ENCODE data around the gene CASP8AP2. TPM values are rescaled to one million over a fixed set of nuclear protein-coding genes. Genes with fewer than 3 reads are reported as not detected.
A peak's percentile ranks its signal among the peaks of the same experiment; 100 is the strongest.
"Not testable (repeated sequence)": the region's sequence is repeated elsewhere in the genome, so short reads cannot be mapped to it uniquely, and the experiment has no call there.

The CASP8AP2 gene
- total and polyA plus RNA-seq, 12 donors, result 4.8 to 17.9 (median 9.0) TPM

DNA sequence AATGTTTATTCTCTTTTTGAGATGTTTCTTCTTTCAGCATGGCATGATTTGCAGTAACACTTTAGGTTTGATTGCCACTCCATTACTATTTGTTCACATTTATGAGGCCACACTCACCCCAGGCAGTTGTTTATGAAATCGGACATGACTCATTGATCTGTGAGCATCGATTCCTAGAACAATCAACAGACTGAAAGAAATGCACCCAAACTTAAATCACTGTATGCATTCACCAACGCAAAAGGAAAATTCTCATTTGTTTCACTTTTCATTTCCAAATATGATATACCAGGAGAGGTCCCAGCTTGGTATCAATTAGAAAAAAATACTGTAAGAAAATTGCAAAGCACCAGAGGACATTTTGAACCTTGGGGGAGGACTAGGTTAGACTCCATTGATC is 59.2 kb downstream of the CASP8AP2 start:
- Histone ChIP-seq H3K27me3 (peaks cover 3% of the 10 kb centered on the region), H3K4me1 (replicated peaks in 1 of 2) (no peaks in the 10 kb centered on the region), H3K27ac (no peak overlapping the region), H3K36me3 (replicated peaks in 1 of 2) (no peaks in the 10 kb centered on the region), H3K9me3 (replicated peaks in 1 of 3) (no peaks in the 10 kb centered on the region), H3K4me3 (no peak overlapping the region)
- intact Hi-C loops (cut with DNase I), result no loop called here
- no peak for DNase-seq
- WGBS, 4 donors, result 77 to 83% (median 77%) methylated on average over 3 of the region's 3 CpGs
- TF ChIP-seq POLR2A (IDR thresholded peaks at IDR 0.05), result no peak
- TF ChIP-seq, protein P1, sequence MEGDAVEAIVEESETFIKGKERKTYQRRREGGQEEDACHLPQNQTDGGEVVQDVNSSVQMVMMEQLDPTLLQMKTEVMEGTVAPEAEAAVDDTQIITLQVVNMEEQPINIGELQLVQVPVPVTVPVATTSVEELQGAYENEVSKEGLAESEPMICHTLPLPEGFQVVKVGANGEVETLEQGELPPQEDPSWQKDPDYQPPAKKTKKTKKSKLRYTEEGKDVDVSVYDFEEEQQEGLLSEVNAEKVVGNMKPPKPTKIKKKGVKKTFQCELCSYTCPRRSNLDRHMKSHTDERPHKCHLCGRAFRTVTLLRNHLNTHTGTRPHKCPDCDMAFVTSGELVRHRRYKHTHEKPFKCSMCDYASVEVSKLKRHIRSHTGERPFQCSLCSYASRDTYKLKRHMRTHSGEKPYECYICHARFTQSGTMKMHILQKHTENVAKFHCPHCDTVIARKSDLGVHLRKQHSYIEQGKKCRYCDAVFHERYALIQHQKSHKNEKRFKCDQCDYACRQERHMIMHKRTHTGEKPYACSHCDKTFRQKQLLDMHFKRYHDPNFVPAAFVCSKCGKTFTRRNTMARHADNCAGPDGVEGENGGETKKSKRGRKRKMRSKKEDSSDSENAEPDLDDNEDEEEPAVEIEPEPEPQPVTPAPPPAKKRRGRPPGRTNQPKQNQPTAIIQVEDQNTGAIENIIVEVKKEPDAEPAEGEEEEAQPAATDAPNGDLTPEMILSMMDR (IDR thresholded peaks at IDR 0.05), result no peak

DNA sequence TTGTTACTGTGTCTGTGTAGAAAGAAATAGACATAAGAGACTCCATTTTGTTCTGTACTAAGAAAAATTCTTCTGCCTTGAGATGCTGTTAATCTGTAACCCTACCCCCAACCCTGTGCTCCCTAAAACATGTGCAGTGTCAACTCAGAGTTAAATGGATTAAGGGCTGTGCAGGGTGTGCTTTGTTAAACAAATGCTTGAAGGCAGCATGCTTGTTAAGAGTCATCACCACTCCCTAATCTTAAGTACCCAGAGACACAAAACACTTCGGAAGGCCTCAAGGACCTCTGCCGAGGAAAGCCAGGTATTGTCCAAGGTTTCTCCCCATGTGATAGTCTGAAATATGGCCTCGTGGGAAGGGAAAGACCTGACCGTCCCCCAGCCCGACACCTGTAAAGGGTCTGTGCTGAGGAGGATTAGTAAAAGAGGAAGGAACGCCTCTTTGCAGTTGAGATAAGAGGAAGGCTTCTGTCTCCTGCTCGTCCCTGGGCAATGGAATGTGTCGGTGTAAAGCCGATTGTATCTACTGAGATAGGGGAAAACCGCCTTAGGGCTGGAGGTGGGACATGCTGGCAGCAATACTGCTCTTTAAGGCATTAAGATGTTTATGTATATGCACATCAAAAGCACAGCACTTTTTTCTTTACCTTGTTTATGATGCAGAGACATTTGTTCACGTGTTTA is 61.3 kb downstream of the CASP8AP2 start:
- H3K27me3 ChIP-seq; H3K4me3 ChIP-seq; H3K9me3 ChIP-seq (replicated peaks in 1 of 3); H3K4me1 ChIP-seq (replicated peaks in 1 of 2); H3K27ac ChIP-seq; DNase-seq; H3K36me3 ChIP-seq (replicated peaks in 1 of 2); intact Hi-C loops (cut with DNase I): not testable (repeated sequence)
- 12 to 17% (median 14%) methylated on average over 6 to 11 of the region's 11 CpGs for WGBS, 4 donors

DNA sequence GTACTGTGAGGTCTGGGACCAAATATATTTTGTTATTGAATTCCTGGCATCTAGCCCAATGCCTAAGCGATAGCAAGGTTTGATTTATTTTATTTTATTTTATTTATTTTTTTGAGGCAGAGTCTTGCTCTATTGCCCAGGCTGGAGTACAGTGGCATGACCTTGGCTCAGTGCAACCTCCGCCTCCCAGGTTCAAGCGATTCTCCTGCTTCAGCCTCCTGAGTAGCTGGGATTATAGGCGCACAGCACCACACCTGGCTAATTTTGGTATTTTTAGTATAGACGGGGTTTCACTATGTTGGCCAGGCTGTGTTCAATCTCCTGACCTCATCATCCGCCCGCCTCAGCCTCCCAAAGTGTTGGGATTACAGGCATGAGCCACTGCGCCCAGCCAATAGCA is 62.9 kb downstream of the CASP8AP2 start:
- H3K27me3 ChIP-seq; H3K4me1 ChIP-seq (replicated peaks in 1 of 2); H3K9me3 ChIP-seq (replicated peaks in 1 of 3); DNase-seq; H3K4me3 ChIP-seq; H3K36me3 ChIP-seq (replicated peaks in 1 of 2); intact Hi-C loops (cut with DNase I); H3K27ac ChIP-seq: not testable (repeated sequence)
- WGBS, 4 donors, result 73 to 84% (median 76%) methylated on average over 8 of the region's 8 CpGs

DNA sequence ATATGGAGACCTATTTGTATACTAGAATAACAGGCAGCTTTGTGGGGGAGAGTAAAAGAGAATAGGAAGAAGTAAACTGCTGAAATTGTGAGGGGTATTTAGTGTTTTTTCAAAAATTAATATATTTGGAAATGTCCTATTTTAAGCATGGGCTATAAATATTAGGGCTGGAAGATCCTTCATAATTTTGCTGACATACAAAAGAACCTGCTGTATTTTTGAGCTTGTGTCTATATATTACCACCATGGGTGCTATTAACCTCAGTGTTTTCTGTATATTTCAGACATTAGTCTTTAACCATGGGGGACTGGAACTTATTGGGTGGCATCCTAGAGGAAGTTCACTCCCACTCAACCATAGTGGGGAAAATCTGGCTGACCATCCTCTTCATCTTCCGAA is 64.5 kb downstream of the CASP8AP2 start, which contains the start of gene GJA10:
GJA10 (plus strand) TSS at position 301 of the 400 bp plus-strand sequence; CDS start at position 301, 0 bp downstream.
- no peaks in the 10 kb centered on the region for H3K9me3 ChIP-seq (replicated peaks in 1 of 3)
- TF ChIP-seq, protein P1 (IDR thresholded peaks at IDR 0.05), result no peak
- no peak for TF ChIP-seq POLR2A (IDR thresholded peaks at IDR 0.05)
- intact Hi-C loops (cut with DNase I), result no loop called here
- WGBS, 4 donors, result 83 to 100% (median 98%) methylated on average over 1 of the region's 1 CpG
- no peak within 1 kb of the TSS for H3K4me3 ChIP-seq
- H3K36me3 ChIP-seq (replicated peaks in 1 of 2), result no peaks in the 10 kb centered on the region
- H3K27ac ChIP-seq, result no peak within 1 kb of the TSS
- DNase-seq, result no peak
- H3K4me1 ChIP-seq (replicated peaks in 1 of 2), result no peaks in the 10 kb centered on the region
- H3K27me3 ChIP-seq, result peaks cover 3% of the 10 kb centered on the region

DNA sequence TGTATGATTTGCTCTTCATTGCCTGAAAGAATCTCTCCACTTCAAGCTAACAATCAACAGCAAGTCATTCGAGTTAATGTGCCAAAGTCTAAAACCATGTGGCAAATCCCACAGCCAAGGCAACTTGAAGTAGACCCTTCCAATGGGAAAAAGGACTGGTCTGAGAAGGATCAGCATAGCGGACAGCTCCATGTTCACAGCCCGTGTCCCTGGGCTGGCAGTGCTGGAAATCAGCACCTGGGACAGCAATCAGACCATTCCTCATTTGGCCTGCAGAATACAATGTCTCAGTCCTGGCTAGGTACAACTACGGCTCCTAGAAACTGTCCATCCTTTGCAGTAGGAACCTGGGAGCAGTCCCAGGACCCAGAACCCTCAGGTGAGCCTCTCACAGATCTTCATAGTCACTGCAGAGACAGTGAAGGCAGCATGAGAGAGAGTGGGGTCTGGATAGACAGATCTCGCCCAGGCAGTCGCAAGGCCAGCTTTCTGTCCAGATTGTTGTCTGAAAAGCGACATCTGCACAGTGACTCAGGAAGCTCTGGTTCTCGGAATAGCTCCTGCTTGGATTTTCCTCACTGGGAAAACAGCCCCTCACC is 65.7 kb downstream of the CASP8AP2 start:
- Histone ChIP-seq H3K9me3 (replicated peaks in 1 of 3) (no peaks in the 10 kb centered on the region), H3K27ac (no peak overlapping the region), H3K4me1 (replicated peaks in 1 of 2) (no peaks in the 10 kb centered on the region), H3K36me3 (replicated peaks in 1 of 2) (no peaks in the 10 kb centered on the region), H3K4me3 (no peak overlapping the region), H3K27me3 (peaks cover 3% of the 10 kb centered on the region)
- intact Hi-C loops (cut with DNase I), result no loop called here
- TF ChIP-seq, protein P1 (IDR thresholded peaks at IDR 0.05), result no peak
- no peak for TF ChIP-seq POLR2A (IDR thresholded peaks at IDR 0.05)
- 38 to 43% (median 41%) methylated on average over 8 of the region's 8 CpGs for WGBS, 4 donors
- DNase-seq, result peak in 6 of 7 donors; percentile 31 to 49 (median 37)

DNA sequence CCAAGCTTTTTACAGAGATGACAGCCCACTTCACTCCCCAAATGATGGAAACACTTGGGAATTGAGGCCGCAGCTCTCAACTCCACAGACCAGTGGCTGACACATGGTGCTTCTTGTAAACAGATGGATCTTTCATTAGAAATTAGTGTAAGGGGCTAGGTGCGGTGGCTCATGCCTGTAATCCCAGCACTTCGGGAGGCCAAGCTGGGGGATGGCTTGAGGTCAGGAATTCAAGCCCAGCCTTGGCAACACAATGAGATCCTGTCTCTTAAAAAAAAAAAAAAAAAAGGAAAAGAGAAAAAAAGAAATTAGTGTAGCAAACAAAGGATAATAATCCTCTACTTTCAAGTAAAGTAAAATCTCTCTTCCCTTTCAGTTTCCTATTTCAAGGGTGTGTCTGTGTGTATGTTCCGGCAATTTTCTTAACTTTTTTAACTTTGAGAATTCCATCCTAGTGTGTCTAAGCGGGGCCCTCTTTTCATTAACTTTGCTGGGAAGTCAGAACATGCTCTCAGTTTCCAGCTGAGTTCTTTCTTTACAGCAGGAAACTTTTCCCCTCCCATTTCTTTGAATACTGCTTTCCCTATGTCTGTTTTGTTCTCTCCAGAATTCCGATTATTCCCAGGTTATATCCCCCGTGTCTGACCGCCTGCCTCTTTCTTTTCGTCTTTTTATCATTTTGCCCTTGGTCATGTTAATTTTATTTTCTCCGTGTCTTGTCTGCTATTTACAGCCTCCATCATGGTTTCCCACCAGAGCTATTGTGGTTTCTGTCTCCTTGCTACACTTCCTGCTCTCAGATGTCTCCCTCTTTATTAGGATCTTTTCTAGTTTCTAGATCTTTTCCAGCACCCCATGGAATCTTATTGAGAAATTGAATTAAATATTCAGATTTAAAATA is 80.6 kb downstream of the CASP8AP2 start:
- H3K9me3 ChIP-seq (replicated peaks in 1 of 3); H3K4me1 ChIP-seq (replicated peaks in 1 of 2); H3K36me3 ChIP-seq (replicated peaks in 1 of 2); H3K27ac ChIP-seq; H3K27me3 ChIP-seq; DNase-seq; H3K4me3 ChIP-seq; intact Hi-C loops (cut with DNase I): not testable (repeated sequence)
- 65 to 74% (median 69%) methylated on average over 10 of the region's 10 CpGs for WGBS, 4 donors
